ENCODE data around the gene CDH4. TPM values are rescaled to one million over a fixed set of nuclear protein-coding genes. Genes with fewer than 3 reads are reported as not detected.

The CDH4 gene
- total and polyA plus RNA-seq, 9 of the 15 experiments (the other 6 are each of a cell fraction or from before 2014, with no cell fraction given), result 0.04 TPM; not detected in 8

DNA sequence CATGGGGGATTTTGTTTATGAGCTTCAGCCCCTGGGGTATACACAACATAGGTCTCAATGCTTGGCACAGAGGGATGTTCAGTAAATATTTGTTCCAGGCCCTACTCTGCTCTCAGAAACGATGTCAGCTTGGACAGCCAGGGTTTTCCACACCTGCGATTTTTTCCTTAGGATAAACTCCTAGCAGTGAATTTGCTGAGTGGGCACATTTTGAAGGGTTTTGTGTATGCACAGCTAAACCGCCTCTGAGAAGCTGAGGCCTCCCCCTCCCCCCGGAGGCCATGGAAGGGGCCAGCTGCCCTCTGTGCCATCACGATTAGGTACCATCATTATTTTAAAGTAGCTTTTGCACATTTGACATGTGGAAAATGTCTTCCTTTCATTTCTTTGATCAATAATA, 614.1 kb downstream of the CDH4 start (continued):
- TF ChIP-seq, protein P1, sequence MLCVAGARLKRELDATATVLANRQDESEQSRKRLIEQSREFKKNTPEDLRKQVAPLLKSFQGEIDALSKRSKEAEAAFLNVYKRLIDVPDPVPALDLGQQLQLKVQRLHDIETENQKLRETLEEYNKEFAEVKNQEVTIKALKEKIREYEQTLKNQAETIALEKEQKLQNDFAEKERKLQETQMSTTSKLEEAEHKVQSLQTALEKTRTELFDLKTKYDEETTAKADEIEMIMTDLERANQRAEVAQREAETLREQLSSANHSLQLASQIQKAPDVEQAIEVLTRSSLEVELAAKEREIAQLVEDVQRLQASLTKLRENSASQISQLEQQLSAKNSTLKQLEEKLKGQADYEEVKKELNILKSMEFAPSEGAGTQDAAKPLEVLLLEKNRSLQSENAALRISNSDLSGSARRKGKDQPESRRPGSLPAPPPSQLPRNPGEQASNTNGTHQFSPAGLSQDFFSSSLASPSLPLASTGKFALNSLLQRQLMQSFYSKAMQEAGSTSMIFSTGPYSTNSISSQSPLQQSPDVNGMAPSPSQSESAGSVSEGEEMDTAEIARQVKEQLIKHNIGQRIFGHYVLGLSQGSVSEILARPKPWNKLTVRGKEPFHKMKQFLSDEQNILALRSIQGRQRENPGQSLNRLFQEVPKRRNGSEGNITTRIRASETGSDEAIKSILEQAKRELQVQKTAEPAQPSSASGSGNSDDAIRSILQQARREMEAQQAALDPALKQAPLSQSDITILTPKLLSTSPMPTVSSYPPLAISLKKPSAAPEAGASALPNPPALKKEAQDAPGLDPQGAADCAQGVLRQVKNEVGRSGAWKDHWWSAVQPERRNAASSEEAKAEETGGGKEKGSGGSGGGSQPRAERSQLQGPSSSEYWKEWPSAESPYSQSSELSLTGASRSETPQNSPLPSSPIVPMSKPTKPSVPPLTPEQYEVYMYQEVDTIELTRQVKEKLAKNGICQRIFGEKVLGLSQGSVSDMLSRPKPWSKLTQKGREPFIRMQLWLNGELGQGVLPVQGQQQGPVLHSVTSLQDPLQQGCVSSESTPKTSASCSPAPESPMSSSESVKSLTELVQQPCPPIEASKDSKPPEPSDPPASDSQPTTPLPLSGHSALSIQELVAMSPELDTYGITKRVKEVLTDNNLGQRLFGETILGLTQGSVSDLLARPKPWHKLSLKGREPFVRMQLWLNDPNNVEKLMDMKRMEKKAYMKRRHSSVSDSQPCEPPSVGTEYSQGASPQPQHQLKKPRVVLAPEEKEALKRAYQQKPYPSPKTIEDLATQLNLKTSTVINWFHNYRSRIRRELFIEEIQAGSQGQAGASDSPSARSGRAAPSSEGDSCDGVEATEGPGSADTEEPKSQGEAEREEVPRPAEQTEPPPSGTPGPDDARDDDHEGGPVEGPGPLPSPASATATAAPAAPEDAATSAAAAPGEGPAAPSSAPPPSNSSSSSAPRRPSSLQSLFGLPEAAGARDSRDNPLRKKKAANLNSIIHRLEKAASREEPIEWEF (CRISPR knock-in tag; IDR thresholded peaks at IDR 0.05), result no peak
- TF ChIP-seq ZBTB7A (IDR thresholded peaks at IDR 0.05; ENCODE audit: borderline replicate concordance, control insufficient read depth, low read depth, low read length), result no peak
- no peak for TF ChIP-seq RUNX1 (IDR thresholded peaks at IDR 0.05; ENCODE audit: low read depth)
- TF ChIP-seq ZNF316 (IDR thresholded peaks at IDR 0.05), result peak; percentile 88
- no peak for TF ChIP-seq SMARCA5 (IDR thresholded peaks at IDR 0.05)
- no peak for TF ChIP-seq DDX20 (tag; IDR thresholded peaks at IDR 0.05; ENCODE audit: low read depth)
- no peak for TF ChIP-seq SNIP1 (IDR thresholded peaks at IDR 0.05; ENCODE audit: low read depth)
- TF ChIP-seq CHAMP1 (IDR thresholded peaks at IDR 0.05), result no peak
- TF ChIP-seq NCOR1 (IDR thresholded peaks at IDR 0.05), result no peak
- TF ChIP-seq MAFK (IDR thresholded peaks at IDR 0.05; ENCODE audit: low read length), result peak; percentile 95
- no peak for TF ChIP-seq BRD9 (IDR thresholded peaks at IDR 0.05; ENCODE audit: low read depth, partially characterized antibody)
- TF ChIP-seq MAFG (tag; conservative IDR thresholded peaks at IDR 0.05), result peak; percentile 84
- no peak for TF ChIP-seq MXD1 (CRISPR knock-in tag; IDR thresholded peaks at IDR 0.05; ENCODE audit: borderline replicate concordance, poor library complexity, severe bottlenecking)
- no peak for TF ChIP-seq MAZ (CRISPR knock-in tag; conservative IDR thresholded peaks at IDR 0.05 in 1 of 2, IDR thresholded peaks at IDR 0.05 in 1 of 2)
- TF ChIP-seq SP2 (IDR thresholded peaks at IDR 0.05; ENCODE audit: extremely low read depth, low read depth, low read length, poor library complexity, severe bottlenecking), result no peak
- TF ChIP-seq YBX1 (IDR thresholded peaks at IDR 0.05), result no peak
- TF ChIP-seq RFX5 (IDR thresholded peaks at IDR 0.05; ENCODE audit: low read depth, low read length), result no peak
- TF ChIP-seq ZNF785 (CRISPR knock-in tag; IDR thresholded peaks at IDR 0.05), result no peak
- no peak for TF ChIP-seq KDM1A (IDR thresholded peaks at IDR 0.05)
- TF ChIP-seq THRA (IDR thresholded peaks at IDR 0.05), result no peak
- TF ChIP-seq CHD4 (IDR thresholded peaks at IDR 0.05; ENCODE audit: insufficient read depth, insufficient replicate concordance, low read depth, low read length, poor library complexity, severe bottlenecking), result no peak
